Body of pancreas (tissue), 4 donors: ENCODE data around the gene IFT27.

Experiments used
- POLR2A ChIP-seq, 3 donors: fragments of 450-650 bp; IDR thresholded peaks; one replicate each; pipeline ENCODE4 v1.6.1; 2016; ENCODE audit warnings: antibody characterized with exemption in 3 of 3, mild to moderate bottlenecking in 2 of 3
- TF ChIP-seq, protein P1 (sequence below), 7 experiments: fragments of 450-650 bp in 4 of 7; fragments of 200-600 bp in 3 of 7; sonication (generic) in 3 of 7; IDR thresholded peaks; one replicate each; pipeline ENCODE4 v1.5.1; 2016 to 2019; ENCODE audit warnings: antibody characterized with exemption in 7 of 7

DNA sequence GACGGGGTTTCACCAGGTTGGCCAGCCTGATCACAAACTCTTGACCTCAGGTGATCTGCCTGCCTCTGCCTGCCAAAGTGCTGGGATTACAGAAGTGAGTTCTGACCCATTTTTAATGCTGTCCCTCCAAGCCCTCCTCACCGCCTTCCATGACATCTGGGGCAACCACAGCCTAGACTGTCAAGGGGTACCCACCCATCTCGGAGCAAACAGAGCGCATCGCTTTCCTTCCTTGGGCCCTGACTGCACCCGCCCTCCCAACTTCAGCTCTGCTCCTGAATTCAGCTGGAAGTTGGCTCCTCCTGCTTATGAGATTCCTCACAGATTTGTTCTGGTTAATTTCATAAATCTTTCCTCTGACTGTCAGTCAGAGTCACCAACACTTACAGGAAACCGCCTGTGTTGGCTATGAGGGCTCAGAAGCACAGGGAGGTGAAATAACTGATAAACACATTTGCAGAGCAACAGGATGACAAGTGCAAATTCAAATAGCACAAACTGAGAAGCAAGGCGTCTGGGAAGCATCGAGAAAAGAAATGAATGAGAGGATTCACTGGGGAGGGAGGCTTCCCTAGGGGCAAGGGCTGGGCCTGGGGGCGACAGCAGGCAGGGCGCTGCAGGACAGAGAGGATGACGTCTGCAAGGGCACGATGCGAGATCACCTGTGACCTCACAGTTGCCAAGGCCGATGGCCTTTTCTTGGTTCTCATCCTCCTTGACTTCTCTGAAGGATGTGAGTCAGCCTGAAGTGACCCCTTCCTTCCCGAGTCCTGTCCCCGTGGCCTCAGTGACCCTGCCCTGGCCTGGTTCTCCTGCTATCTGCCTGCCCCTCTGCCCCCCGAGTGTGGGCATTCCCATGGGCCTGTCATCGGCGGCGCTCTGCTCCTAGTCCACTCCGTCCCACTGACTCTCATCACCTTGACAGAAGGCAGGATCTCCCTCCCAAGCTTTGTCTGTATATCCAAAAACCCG is 6.1 kb downstream of the IFT27 start:
- TF ChIP-seq, protein P1, sequence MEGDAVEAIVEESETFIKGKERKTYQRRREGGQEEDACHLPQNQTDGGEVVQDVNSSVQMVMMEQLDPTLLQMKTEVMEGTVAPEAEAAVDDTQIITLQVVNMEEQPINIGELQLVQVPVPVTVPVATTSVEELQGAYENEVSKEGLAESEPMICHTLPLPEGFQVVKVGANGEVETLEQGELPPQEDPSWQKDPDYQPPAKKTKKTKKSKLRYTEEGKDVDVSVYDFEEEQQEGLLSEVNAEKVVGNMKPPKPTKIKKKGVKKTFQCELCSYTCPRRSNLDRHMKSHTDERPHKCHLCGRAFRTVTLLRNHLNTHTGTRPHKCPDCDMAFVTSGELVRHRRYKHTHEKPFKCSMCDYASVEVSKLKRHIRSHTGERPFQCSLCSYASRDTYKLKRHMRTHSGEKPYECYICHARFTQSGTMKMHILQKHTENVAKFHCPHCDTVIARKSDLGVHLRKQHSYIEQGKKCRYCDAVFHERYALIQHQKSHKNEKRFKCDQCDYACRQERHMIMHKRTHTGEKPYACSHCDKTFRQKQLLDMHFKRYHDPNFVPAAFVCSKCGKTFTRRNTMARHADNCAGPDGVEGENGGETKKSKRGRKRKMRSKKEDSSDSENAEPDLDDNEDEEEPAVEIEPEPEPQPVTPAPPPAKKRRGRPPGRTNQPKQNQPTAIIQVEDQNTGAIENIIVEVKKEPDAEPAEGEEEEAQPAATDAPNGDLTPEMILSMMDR (IDR thresholded peaks at IDR 0.05), result no peak
- no peak for TF ChIP-seq POLR2A (IDR thresholded peaks at IDR 0.05)
